MM.1S (cell line): ENCODE measurements around the gene SLC26A8.

Source experiments
- DNase-seq: peaks from one replicate; pipeline ENCODE4 v3.0.0-alpha.2; 2015
- H2AFZ ChIP-seq: fragments of 300-600 bp; sonication (generic); 2 replicates; pipeline ENCODE4 v1.6.0; 2016; ENCODE audit warnings: antibody characterized with exemption, low read length
- H3F3A ChIP-seq: fragments of 300-600 bp; sonication (generic); 2 replicates; pipeline ENCODE4 v1.6.1; 2016; ENCODE audit warnings: mild to moderate bottlenecking, antibody characterized with exemption, low read length, moderate library complexity, mixed read lengths; ENCODE audit not compliant: insufficient read depth
- H3K27ac ChIP-seq: fragments of 300-600 bp; sonication (generic); 2 replicates; pipeline ENCODE4 v1.5.1; 2016; ENCODE audit warnings: mild to moderate bottlenecking, low read length
- H3K27me3 ChIP-seq: fragments of 300-600 bp; sonication (generic); replicated peaks from 2 replicates; pipeline ENCODE4 v1.6.0; 2016; ENCODE audit warnings: low read length; ENCODE audit not compliant: insufficient read depth
- H3K36me3 ChIP-seq: fragments of 300-600 bp; sonication (generic); replicated peaks from 2 replicates; pipeline ENCODE4 v1.6.1; 2016; ENCODE audit warnings: mild to moderate bottlenecking, low read length, mixed read lengths; ENCODE audit not compliant: insufficient read depth
- H3K4me1 ChIP-seq: fragments of 300-600 bp; sonication (generic); 2 replicates; pipeline ENCODE4 v1.6.1; 2016; ENCODE audit warnings: low read length, mixed read lengths
- H3K4me2 ChIP-seq: fragments of 300-600 bp; sonication (generic); 2 replicates; pipeline ENCODE4 v1.6.0; 2016; ENCODE audit warnings: low read depth, low read length
- H3K4me3 ChIP-seq: fragments of 300-600 bp; sonication (generic); 2 replicates; pipeline ENCODE4 v1.5.1; 2016; ENCODE audit warnings: low read length, mixed read lengths
- H3K79me2 ChIP-seq: fragments of 300-600 bp; sonication (generic); 2 replicates; pipeline ENCODE4 v1.6.1; 2016; ENCODE audit warnings: mixed run types, low read length, mixed read lengths
- H3K9ac ChIP-seq: fragments of 300-600 bp; sonication (generic); 2 replicates; pipeline ENCODE4 v1.6.1; 2016; ENCODE audit warnings: low read length, mixed read lengths
- H3K9me2 ChIP-seq: fragments of 300-600 bp; sonication (generic); replicated peaks from 2 replicates; pipeline ENCODE4 v1.6.1; 2016; ENCODE audit warnings: mild to moderate bottlenecking, low read length, mixed read lengths; ENCODE audit not compliant: insufficient read depth
- H3K9me3 ChIP-seq: fragments of 300-600 bp; sonication (generic); replicated peaks from 2 replicates; pipeline ENCODE4 v1.6.1; 2016; ENCODE audit warnings: mild to moderate bottlenecking, low read length, mixed read lengths; ENCODE audit not compliant: insufficient read depth
- H4K20me1 ChIP-seq: fragments of 300-600 bp; sonication (generic); 2 replicates; pipeline ENCODE4 v1.6.1; 2016; ENCODE audit warnings: mild to moderate bottlenecking, low read length, moderate library complexity, mixed read lengths; ENCODE audit not compliant: insufficient read depth
- CTCF ChIP-seq: fragments of 300-600 bp; sonication (generic); IDR thresholded peaks from 2 replicates; pipeline ENCODE4 v1.5.1; 2016; ENCODE audit warnings: antibody characterized with exemption, low read length, mixed read lengths
- EZH2 ChIP-seq: fragments of 300-600 bp; sonication (generic); optimal IDR thresholded peaks from 2 replicates; pipeline ENCODE3; 2017; ENCODE audit warnings: low read depth, mild to moderate bottlenecking, antibody characterized with exemption, low read length, mixed read lengths
- EZH2phosphoT487 ChIP-seq: fragments of 300-600 bp; sonication (generic); IDR thresholded peaks from 2 replicates; pipeline ENCODE4 v1.6.1; 2018; ENCODE audit warnings: antibody characterized with exemption, low read length

The SLC26A8 gene

GRCh38 chr6:35895560-35895959 is 128.9 kb downstream of the SLC26A8 start:
- H3K9ac ChIP-seq = no peak overlapping the region
- no peak for DNase-seq
- no peak overlapping the region for H2AFZ ChIP-seq
- no peak overlapping the region for H3K4me3 ChIP-seq
- H4K20me1 ChIP-seq = 0 out of 2 replicates have a peak, but pooled peaks cover 6% of the 10 kb centered on the region
- peaks cover 90% of the 10 kb centered on the region for H3K79me2 ChIP-seq
- H3K4me2 ChIP-seq = no peak overlapping the region
- no peaks in the 10 kb centered on the region for H3K4me1 ChIP-seq
- H3K9me3 ChIP-seq = no peaks in the 10 kb centered on the region
- H3F3A ChIP-seq = no peaks in the 10 kb centered on the region
- no peaks in the 10 kb centered on the region for H3K36me3 ChIP-seq
- no peak overlapping the region for H3K27ac ChIP-seq
- H3K27me3 ChIP-seq = no peaks in the 10 kb centered on the region
- H3K9me2 ChIP-seq = no peaks in the 10 kb centered on the region
- TF ChIP-seq EZH2phosphoT487 (no peak), CTCF (no peak), EZH2 (no peak)

GRCh38 chr6:35894776-35895175 is 129.7 kb downstream of the SLC26A8 start:
- peaks cover 83% of the 10 kb centered on the region for H3K79me2 ChIP-seq
- H3K9ac ChIP-seq = no peak overlapping the region
- H3K27ac ChIP-seq = no peak overlapping the region
- H3K9me2 ChIP-seq = no peaks in the 10 kb centered on the region
- H3F3A ChIP-seq = no peaks in the 10 kb centered on the region
- H2AFZ ChIP-seq = no peak overlapping the region
- H3K36me3 ChIP-seq = no peaks in the 10 kb centered on the region
- no peak overlapping the region for H3K4me2 ChIP-seq
- no peaks in the 10 kb centered on the region for H3K4me1 ChIP-seq
- H3K27me3 ChIP-seq = no peaks in the 10 kb centered on the region
- no peak for DNase-seq
- H3K9me3 ChIP-seq = no peaks in the 10 kb centered on the region
- TF ChIP-seq CTCF (no peak), EZH2phosphoT487 (no peak), EZH2 (no peak)
- H3K4me3 ChIP-seq = no peak overlapping the region
- H4K20me1 ChIP-seq = 0 out of 2 replicates have a peak, but pooled peaks cover 6% of the 10 kb centered on the region
